Measurements from ENCODE around the gene HMG20B.
A peak's percentile ranks its signal among the peaks of the same experiment; 100 is the strongest.

Gene HMG20B

DNA sequence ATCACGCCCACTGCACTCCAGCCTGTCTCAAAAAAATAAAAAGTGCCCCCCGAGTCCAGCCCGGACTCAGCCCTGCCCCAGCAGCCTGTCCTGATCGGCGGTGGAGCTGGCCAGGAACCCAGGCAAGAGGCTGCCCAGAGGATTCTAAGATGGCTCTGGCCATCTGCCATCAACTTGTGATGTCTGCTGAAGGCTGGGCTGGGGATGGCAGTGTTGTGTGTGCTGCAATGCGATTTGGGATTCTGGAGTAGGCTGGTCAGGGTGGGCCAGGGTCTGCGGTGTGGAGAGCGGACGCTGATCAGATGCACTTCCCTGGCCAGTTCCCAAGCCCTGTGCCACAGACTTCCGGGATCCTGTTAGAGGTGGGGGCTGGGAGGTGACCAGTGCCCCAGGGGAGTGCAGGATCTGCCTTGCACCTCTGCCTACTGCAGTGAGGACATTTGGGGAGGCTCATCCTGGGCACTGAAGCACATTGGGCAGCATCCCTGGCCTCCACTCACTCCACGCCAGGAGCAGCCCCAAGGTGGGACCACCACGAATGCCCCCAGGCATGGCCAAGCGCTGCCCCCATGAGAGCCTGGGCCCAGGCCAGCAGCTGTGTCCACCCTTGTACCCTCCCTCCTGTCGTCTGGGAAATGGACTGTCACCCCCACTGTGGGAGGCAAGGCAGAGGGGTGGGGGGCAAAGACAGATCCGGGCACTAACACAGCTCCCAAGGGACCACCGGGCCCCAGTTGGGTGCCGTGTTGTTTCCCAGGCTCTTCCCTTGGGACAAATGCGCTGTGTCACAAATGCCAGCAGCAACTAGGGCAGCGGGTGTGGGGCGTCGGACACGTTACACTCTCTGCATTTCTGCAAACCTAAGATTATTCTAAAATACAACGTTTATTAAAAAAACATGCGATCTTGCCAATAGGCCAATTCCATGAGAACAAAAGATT, 37.3 kb downstream of the HMG20B start:
- H3K4me3 ChIP-seq: no peak overlapping the region
- peaks cover 9 to 45% (median 24%) of the 10 kb centered on the region in 3 donors for H3K36me3 ChIP-seq
- no peaks in the 10 kb centered on the region for H3K9me3 ChIP-seq
- peaks cover 0 to 50% (median 38%) of the 10 kb centered on the region in 4 donors for H3K4me1 ChIP-seq
- TF ChIP-seq, protein P1, sequence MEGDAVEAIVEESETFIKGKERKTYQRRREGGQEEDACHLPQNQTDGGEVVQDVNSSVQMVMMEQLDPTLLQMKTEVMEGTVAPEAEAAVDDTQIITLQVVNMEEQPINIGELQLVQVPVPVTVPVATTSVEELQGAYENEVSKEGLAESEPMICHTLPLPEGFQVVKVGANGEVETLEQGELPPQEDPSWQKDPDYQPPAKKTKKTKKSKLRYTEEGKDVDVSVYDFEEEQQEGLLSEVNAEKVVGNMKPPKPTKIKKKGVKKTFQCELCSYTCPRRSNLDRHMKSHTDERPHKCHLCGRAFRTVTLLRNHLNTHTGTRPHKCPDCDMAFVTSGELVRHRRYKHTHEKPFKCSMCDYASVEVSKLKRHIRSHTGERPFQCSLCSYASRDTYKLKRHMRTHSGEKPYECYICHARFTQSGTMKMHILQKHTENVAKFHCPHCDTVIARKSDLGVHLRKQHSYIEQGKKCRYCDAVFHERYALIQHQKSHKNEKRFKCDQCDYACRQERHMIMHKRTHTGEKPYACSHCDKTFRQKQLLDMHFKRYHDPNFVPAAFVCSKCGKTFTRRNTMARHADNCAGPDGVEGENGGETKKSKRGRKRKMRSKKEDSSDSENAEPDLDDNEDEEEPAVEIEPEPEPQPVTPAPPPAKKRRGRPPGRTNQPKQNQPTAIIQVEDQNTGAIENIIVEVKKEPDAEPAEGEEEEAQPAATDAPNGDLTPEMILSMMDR (IDR thresholded peaks at IDR 0.05): no peak
- no peak for DNase-seq
- intact Hi-C loops (cut with DNase I; ENCODE audit: low total_unique reads): loop anchor here (10.0 kb wide), 1 partner anchor 145 kb away; no protein-coding TSS in a partner anchor
- no peaks in the 10 kb centered on the region for H3K27me3 ChIP-seq
- peak overlapping the region; percentile 96 to 97 for H3K27ac ChIP-seq

DNA sequence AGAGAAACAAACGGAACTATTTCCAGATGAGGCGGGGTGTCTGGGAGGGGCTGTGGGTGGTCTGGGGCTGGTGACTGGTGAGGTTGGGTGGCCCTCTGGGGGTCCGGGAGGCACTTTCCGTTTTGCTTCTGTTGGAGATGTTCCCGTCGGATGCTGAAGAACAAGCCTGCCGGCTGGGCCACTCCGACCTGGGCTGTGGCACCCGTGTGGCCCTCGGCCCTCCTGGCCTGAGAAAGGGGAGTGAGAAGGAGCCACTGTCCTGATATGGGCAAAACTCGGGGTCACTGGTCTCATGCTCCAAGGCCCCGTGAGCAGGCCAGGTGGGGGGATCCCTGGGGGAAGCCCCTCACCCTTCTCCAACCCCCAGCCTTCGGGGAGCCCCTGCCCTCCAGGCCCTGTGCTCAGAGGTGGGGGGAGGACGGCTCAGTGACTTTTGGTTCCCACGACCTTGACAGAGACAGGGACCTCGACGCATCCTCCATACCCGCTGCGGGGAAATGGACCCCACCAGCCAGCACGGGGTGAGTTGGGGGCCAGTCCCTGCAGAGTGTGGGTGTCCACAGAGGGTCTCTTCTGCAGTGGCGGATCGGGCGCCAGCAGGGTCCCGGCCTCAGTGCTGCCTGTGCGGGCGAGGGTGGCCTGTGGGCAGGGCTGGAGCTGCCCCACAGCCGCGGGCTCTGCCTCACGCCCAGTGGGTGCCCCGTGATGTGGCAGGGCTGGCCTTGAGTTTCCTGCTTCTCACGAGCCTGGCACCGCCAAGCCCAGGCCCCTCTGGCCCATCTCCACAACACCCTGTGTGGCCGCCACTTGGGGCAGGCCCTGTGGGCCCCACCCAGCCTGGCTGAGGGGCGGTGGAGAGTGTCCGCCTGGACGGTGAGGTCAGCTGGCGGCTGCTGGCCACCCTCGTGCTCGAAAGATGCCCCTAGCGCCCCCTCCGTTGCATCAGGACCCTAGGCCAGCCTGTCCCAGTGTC, 38.3 kb downstream of the HMG20B start:
- no peak for DNase-seq
- TF ChIP-seq, protein P1 (IDR thresholded peaks at IDR 0.05): no peak
- Histone ChIP-seq H3K4me3 (no peak overlapping the region), H3K4me1 (peaks cover 0 to 46% (median 37%) of the 10 kb centered on the region in 4 donors), H3K9me3 (no peaks in the 10 kb centered on the region), H3K27me3 (no peaks in the 10 kb centered on the region), H3K27ac (peak overlapping the region; percentile 96 to 97), H3K36me3 (peaks cover 9 to 55% (median 24%) of the 10 kb centered on the region in 3 donors)
- intact Hi-C loops (cut with DNase I; ENCODE audit: low total_unique reads): no loop called here

DNA sequence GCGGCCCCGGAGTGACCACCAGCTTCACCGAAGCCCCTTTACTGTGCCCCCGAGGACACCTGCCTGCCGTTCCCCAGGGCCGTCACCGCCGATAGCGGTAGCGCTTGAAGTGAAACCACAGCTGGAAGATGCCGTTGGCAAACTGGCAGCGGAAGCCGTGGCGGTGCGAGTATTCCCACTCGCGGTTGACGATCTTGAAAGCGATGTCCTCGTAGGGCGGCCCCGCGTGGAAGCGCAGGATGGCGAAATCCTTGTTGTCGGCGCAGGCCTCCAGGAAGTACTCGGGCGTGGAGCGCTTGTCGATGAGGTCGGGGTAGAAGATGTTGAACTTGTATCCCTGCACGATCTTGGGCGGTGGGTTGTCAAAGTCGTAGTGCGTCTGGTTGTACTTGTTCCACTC, 39.1 kb downstream of the HMG20B start:
- Histone ChIP-seq H3K27me3 (no peaks in the 10 kb centered on the region), H3K27ac (no peak overlapping the region), H3K4me1 (peaks cover 0 to 41% (median 37%) of the 10 kb centered on the region in 4 donors), H3K36me3 (peaks cover 9 to 63% (median 24%) of the 10 kb centered on the region in 3 donors), H3K4me3 (no peak overlapping the region), H3K9me3 (no peaks in the 10 kb centered on the region)
- TF ChIP-seq, protein P1 (IDR thresholded peaks at IDR 0.05): no peak
- DNase-seq: no peak
- intact Hi-C loops (cut with DNase I; ENCODE audit: low total_unique reads): no loop called here

DNA sequence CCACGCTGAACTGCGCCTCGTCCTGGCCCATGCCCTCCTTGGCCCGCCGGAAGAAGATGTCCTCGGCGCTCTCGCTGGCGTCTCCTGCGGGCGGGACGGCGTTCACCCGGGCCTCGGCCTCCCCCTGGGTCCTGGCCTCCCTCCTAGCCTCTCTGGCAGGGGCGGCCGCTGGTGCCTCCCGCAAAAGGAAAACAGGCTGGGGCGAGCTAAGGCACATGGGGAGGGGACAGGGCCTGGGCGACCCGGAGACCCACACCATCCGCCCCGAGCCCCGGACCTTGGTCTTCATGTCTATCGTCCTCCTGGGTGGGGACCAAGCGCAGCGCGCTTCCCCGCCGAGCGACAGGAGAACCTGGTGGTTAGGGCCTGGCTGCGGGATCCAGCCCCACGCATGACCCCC, 39.6 kb downstream of the HMG20B start:
- no peak for DNase-seq
- Histone ChIP-seq H3K4me1 (peaks cover 0 to 39% (median 35%) of the 10 kb centered on the region in 4 donors), H3K9me3 (no peaks in the 10 kb centered on the region), H3K36me3 (peaks cover 9 to 68% (median 24%) of the 10 kb centered on the region in 3 donors), H3K27me3 (no peaks in the 10 kb centered on the region), H3K4me3 (no peak overlapping the region), H3K27ac (no peak overlapping the region)
- TF ChIP-seq, protein P1 (IDR thresholded peaks at IDR 0.05): no peak
- intact Hi-C loops (cut with DNase I; ENCODE audit: low total_unique reads): no loop called here

Measured in tibial artery (tissue), 4 donors.